HG02678 (cell line): ENCODE data around the gene CMPK2.
"Not testable (repeated sequence)": the region's sequence is repeated elsewhere in the genome, so short reads cannot be mapped to it uniquely, and the experiment has no call there.

Source experiments
- ATAC-seq: cut with Tn5 transposase; IDR thresholded peaks from one replicate; pipeline ENCODE4 v1.9.1; 2021; ENCODE audit warnings: mild to moderate bottlenecking, moderate library complexity; ENCODE audit not compliant: unreplicated experiment

Gene CMPK2

GRCh38 chr2:6881046-6881445 lies 15.3 kb upstream of the CMPK2 start:
- no peak for ATAC-seq

DNA sequence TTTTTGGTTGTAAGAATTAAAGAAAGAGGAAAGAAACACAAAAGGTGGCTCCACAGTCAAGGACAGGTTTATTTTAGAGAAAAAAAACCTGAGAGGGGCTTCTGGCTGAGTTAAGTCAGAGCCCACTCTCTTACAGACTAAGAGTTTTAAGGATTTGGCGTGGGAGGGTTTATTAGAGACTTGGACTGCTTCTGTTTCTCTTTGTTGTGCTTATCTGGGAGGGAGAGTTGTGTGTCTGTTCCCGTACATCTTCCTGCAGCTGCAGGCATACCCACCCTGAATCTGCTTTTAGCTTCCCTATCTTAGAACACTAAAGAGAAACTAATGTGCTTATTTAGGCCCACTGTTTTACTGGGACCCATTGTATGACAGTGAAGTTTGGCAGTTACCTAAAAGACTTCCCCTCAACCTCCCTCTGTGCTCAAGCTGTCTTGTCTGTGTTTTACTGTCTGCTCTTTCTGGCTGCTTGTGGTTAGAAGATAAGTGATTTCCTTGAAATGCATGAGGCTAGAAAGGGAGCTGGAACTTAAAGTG lies 14.6 kb upstream of the CMPK2 start:
- no peak for ATAC-seq

- no peak for ATAC-seq
Measured at GRCh38 chr2:6879011-6879410, 13.3 kb upstream of the CMPK2 start.

DNA sequence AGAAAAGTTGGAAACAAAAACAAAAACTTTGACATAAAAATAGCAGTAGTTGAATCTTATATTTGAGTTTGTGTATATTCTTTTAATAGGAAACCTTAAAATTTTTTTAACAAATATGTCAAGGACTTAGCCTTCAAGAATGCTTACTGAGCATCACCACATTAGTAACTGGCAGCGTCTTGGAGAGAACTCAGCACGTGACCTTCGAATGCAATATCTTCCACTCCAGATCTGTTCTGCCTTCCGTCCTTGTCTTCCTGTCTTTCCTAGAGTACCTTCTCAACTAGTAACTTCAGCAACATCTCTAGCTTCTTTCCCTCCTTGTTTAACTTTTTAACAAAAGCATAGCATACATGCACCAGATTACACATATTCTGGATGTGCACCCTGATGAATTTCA lies 12.8 kb upstream of the CMPK2 start:
- no peak for ATAC-seq

DNA sequence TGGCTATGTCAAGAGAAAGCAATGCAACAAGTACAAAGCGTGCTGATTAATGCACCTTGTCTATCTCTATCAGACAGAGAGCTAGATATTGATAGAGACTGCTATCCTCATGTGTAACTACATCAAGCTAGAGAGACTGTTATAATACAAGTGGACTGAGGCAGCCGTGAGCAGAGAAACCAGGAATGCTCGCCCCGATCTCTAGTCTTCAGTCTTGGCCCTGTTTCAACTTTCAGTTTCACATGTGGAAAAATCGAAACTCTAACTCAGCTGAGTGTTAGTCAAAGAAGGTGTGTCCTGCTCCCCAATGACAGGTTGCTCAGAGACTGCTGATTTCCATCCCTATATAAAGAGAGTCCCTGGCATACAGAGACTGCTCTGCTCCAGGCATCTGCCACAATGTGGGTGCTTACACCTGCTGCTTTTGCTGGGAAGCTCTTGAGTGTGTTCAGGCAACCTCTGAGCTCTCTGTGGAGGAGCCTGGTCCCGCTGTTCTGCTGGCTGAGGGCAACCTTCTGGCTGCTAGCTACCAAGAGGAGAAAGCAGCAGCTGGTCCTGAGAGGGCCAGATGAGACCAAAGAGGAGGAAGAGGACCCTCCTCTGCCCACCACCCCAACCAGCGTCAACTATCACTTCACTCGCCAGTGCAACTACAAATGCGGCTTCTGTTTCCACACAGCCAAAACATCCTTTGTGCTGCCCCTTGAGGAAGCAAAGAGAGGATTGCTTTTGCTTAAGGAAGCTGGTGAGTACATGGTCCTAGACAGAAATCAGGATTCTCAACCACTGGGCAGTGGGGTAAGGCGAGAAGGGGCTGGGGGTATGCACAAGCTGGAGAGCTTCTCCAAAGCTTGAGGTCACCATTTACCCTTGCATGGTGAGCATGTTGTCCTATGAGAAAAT lies 11.9 kb upstream of the CMPK2 start, which contains the start of gene RSAD2:
TSS of gene RSAD2 (plus strand) at position 376 of the 903 bp plus-strand sequence. CDS start at position 400, 24 bp downstream.
- ATAC-seq: peak; percentile 78

- ATAC-seq: no peak
Measured at GRCh38 chr2:6876309-6876708, 10.6 kb upstream of the CMPK2 start.

DNA sequence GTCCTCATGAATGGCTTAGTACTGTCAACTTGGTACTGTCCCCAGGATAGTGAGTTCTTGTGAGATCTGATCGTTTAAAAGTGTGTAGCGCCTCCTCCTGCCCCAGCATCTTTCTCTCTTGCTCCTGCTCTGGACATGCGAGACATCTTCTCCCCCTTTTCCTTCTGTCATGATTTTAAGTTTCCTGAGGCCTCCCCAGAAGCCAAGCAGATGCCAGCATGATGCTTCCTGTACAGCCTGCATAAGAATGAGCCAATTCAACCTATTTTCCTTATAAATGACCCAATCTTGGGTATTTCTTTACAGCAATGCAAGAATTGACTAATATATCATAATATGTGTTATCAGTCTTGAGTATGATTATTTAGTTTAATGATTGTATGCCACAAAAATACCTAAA lies 8.3 kb upstream of the CMPK2 start:
- no peak for ATAC-seq

DNA sequence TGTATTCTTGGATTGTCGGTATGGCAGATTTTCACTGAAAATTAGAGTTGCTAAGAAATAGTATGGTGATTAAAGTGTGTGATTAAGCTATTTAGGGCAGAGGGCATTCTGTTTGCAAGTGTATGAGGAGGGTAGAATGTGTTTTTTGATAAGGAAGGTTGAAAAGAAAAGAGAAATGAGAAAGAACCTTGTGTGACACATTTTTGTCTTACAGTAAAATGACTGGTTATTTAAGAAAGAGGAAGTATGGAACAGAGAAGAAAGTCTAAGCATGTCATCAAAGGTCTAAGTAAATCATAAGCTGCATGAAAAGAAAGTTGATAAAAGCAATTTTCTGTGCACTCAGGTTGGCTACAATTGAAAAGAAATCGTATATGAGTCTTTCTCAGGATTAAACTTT lies 6.7 kb upstream of the CMPK2 start:
- peak; percentile 62 for ATAC-seq

DNA sequence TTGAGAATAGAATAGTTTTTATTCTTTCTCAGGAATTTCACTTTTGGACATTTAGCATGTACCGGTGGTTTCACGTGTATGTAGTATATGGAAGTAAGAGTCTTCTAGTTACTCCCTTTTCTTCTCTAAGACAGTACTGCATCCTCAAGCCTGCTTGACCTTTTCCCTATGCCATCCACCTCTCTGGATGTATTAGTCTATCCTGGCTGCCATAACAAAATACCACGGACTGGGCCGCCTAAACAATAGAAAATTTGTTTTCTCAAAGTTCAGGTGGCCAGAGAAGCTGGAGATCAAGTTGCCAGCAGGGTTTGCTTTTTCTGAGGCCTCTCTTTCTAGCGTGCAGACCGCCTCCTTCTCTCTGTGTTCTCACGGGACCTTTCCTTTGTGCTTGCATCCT lies 1.3 kb upstream of the CMPK2 start:
- no peak for ATAC-seq

DNA sequence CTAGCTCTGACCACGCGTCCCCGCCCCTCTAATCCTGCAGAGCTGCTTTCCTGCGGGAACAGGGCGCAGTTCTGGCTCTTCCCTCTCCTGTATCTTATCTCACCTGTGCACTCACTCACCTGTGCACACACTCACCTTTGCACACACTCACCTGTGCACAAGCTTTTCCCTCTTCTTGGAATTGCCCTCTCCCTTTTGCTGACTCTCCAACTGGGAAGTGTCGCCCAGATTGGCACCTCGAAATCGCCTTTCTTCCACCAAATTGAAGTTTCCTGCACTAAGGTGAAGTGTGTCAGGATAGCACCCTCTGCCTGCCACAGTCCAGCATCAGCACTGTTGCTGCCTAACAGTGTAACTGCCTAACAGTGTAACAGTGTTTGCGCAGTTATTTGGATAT lies 566 bp upstream of the CMPK2 start:
- peak; percentile 36 for ATAC-seq

DNA sequence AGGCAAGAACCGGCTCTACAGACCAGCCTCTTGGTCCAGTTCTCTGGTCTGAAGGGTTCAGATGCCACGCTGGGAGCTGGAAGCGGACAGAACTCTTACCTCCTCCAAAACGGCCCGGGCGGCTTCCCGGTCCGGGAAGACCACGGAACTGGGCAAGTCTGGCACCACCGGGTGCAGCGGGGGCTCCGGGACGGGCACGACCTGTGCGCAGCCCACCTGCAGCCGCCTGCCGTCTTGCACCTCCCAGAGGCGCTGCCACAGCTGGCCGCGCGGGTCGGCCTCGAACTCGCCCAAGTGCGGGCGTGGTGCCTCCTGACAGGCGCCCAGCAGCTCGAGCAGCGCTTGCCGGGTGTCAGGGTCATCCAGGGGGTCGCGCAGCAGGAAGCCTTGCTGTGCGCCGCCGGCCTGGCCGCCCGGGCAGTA lies 773 bp downstream of the CMPK2 start:
- ATAC-seq: peak; percentile 24

- ATAC-seq: no peak
Measured at GRCh38 chr2:6864231-6864754, 1.4 kb downstream of the CMPK2 start.

GRCh38 chr2:6863792-6864191 lies 1.9 kb downstream of the CMPK2 start:
- ATAC-seq: no peak

GRCh38 chr2:6860296-6860695 lies 5.4 kb downstream of the CMPK2 start:
- no peak for ATAC-seq

DNA sequence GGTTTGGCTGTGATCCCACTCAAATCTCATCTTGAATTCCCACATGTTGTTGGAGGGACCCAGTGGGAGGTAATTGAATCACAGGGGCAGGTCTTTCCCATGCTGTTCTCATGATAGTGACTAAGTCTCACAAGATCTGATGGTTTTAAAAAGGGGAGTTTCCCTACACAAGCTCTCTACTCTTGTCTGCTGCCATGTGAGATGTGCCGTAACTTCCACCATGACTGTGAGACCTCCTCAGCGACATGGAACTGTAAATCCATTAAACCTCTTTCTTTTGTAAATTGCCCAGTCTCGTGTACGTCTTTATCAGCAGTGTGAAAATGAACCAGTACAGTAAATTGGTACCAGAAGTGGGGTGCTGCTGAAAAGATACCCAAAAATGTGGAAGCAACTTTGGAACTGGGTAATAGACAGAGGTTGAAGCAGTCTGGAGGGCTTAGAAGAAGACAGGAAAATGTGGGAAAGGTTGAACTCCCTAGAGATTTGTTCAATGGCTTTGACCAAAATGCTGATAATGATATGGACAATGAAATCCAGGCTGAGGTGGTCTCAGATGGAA lies 7.2 kb downstream of the CMPK2 start:
- not testable (repeated sequence) for ATAC-seq

DNA sequence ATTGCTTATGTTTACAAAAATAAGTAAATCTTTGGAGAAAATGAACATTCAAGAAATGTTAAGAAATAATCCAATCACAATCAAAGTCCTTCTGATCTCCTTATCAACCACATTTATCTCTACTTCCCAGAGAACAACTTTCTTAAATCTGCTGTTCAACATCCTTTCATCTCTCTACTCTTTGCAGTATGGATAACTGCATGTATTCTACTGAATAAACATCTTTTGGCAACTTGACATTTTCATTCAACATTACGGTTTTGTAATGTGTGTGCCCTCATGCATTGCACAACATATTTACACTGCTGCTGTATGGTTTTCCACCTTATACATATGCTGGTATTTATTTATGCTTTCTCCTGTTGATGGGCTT lies 9.2 kb downstream of the CMPK2 start:
- no peak for ATAC-seq

GRCh38 chr2:6855860-6856547 lies 9.7 kb downstream of the CMPK2 start:
- ATAC-seq: no peak

DNA sequence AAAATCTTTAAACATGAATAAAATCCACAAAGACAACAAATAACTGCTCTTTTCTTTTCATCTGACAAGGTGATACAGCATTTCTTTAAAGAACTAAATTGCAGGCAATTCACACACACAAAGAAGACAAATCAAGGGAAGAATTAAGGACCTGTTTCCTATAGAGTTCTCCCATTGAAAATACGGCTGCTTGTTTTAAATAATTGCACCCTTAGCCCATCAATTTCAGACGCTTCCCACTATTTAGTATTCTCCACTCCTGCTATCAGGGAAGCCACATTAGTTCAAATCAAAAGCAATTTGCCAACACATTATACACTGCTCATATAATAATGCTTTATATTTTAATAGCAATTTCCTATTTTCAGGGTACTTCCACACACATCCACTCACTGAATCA lies 11.3 kb downstream of the CMPK2 start:
- no peak for ATAC-seq

- ATAC-seq: no peak
Measured at GRCh38 chr2:6852195-6852594, 13.5 kb downstream of the CMPK2 start.

- ATAC-seq: no peak
Measured at GRCh38 chr2:6846967-6847681, 18.6 kb downstream of the CMPK2 start.

DNA sequence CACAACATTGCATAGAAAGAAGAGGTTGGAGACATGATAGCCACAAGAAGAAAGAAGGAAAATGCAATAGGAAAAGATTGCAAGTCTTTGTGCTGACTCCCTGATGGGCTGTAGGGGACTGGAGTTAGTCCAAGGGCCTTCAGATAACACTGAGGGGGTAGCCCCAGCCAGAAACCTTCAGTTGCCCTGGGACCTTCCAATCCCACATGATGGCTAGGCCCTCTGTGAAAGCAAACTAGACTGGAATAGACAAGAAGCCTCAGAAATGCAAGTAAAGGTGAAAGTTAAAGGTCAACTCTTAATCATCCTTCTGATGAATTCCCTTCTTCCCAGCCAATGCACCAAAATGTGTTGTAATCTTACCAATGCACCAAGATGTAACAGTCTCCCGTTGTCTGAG lies 19.2 kb downstream of the CMPK2 start:
- ATAC-seq: no peak
